Muscle layer of colon (tissue), 2 donors: Measurements from ENCODE around the gene OXCT2.
"Not testable (repeated sequence)": the region's sequence is repeated elsewhere in the genome, so short reads cannot be mapped to it uniquely, and the experiment has no call there.

Source experiments
- H3K27ac ChIP-seq: one replicate; pipeline ENCODE4 v1.7.0; 2013; ENCODE audit warnings: low read depth, mild to moderate bottlenecking, low read length, moderate library complexity
- H3K27me3 ChIP-seq, 2 donors: one replicate each; pipeline ENCODE4 v1.7.0; 2013; ENCODE audit warnings: low read length in 2 of 2, mild to moderate bottlenecking in 2 of 2; ENCODE audit not compliant: insufficient read depth in 2 of 2, control insufficient read depth in 1 of 2
- H3K36me3 ChIP-seq: one replicate; pipeline ENCODE4 v1.7.0; 2013; ENCODE audit warnings: mild to moderate bottlenecking, low read length; ENCODE audit not compliant: insufficient read depth
- H3K4me1 ChIP-seq: one replicate; pipeline ENCODE4 v1.7.0; 2013; ENCODE audit warnings: mild to moderate bottlenecking, low read length; ENCODE audit not compliant: insufficient read depth
- H3K4me3 ChIP-seq, 2 donors: one replicate each; pipeline ENCODE4 v1.7.0; 2013; ENCODE audit warnings: low read length in 2 of 2, low read depth in 1 of 2, mild to moderate bottlenecking in 1 of 2, moderate library complexity in 1 of 2
- H3K9ac ChIP-seq: one replicate; pipeline ENCODE4 v1.7.0; 2013; ENCODE audit warnings: low read length
- H3K9me3 ChIP-seq: one replicate; pipeline ENCODE4 v1.7.0; 2013; ENCODE audit warnings: mild to moderate bottlenecking, low read length
- donor health status: abdominal sarcoma.
- donor health status: Adenocarcinoma of cecum.

The OXCT2 gene

GRCh38 chr1:39775141-39775540 lies 4.0 kb upstream of the OXCT2 start:
- not testable (repeated sequence) for H3K27me3 ChIP-seq, H3K36me3 ChIP-seq, H3K27ac ChIP-seq, H3K9me3 ChIP-seq, H3K4me1 ChIP-seq, H3K9ac ChIP-seq, H3K4me3 ChIP-seq

GRCh38 chr1:39773369-39773979 lies 2.3 kb upstream of the OXCT2 start:
- not testable (repeated sequence) for H3K27ac ChIP-seq, H3K4me1 ChIP-seq, H3K9ac ChIP-seq, H3K9me3 ChIP-seq, H3K27me3 ChIP-seq, H3K36me3 ChIP-seq, H3K4me3 ChIP-seq

- H3K9ac ChIP-seq, H3K9me3 ChIP-seq, H3K27me3 ChIP-seq, H3K4me3 ChIP-seq, H3K27ac ChIP-seq, H3K36me3 ChIP-seq, H3K4me1 ChIP-seq: not testable (repeated sequence)
Measured at GRCh38 chr1:39770100-39771021, 787 bp downstream of the OXCT2 start.

GRCh38 chr1:39769502-39769901 lies 1.6 kb downstream of the OXCT2 start:
- H3K9ac ChIP-seq, H3K4me3 ChIP-seq: not testable (repeated sequence)

GRCh38 chr1:39766466-39766865 lies 4.7 kb downstream of the OXCT2 start:
- not testable (repeated sequence) for H3K9ac ChIP-seq, H3K27me3 ChIP-seq, H3K4me1 ChIP-seq, H3K4me3 ChIP-seq, H3K9me3 ChIP-seq, H3K27ac ChIP-seq, H3K36me3 ChIP-seq

More at GRCh38 chr1:39769502-39769901, 1.6 kb downstream of the OXCT2 start:
- not testable (repeated sequence) for H3K4me1 ChIP-seq, H3K27ac ChIP-seq, H3K36me3 ChIP-seq, H3K27me3 ChIP-seq, H3K9me3 ChIP-seq

- H3K27me3 ChIP-seq, H3K27ac ChIP-seq, H3K9ac ChIP-seq, H3K9me3 ChIP-seq, H3K4me1 ChIP-seq, H3K4me3 ChIP-seq, H3K36me3 ChIP-seq: not testable (repeated sequence)
Measured at GRCh38 chr1:39764512-39764911, 6.6 kb downstream of the OXCT2 start.

- H3K36me3 ChIP-seq, H3K9ac ChIP-seq, H3K27ac ChIP-seq, H3K27me3 ChIP-seq, H3K4me1 ChIP-seq, H3K9me3 ChIP-seq, H3K4me3 ChIP-seq: not testable (repeated sequence)
Measured at GRCh38 chr1:39763619-39764374, 7.4 kb downstream of the OXCT2 start.

- Histone ChIP-seq H3K27ac (no peak overlapping the region), H3K9ac (no peak overlapping the region), H3K9me3 (no peaks in the 10 kb centered on the region), H3K4me3 (no peak overlapping the region), H3K27me3 (no peaks in the 10 kb centered on the region), H3K4me1 (no peaks in the 10 kb centered on the region), H3K36me3 (peaks cover 6% of the 10 kb centered on the region)
Measured at GRCh38 chr1:39762550-39763540, 8.3 kb downstream of the OXCT2 start.

- Histone ChIP-seq H3K4me3 (no peak overlapping the region), H3K27me3 (no peaks in the 10 kb centered on the region), H3K9ac (no peak overlapping the region), H3K27ac (no peak overlapping the region), H3K4me1 (no peaks in the 10 kb centered on the region), H3K9me3 (no peaks in the 10 kb centered on the region), H3K36me3 (peaks cover 13% of the 10 kb centered on the region)
Measured at GRCh38 chr1:39761557-39762260, 9.4 kb downstream of the OXCT2 start.

GRCh38 chr1:39761016-39761415 lies 10.1 kb downstream of the OXCT2 start:
- Histone ChIP-seq H3K4me1 (no peaks in the 10 kb centered on the region), H3K9me3 (no peaks in the 10 kb centered on the region), H3K27ac (no peak overlapping the region), H3K9ac (no peak overlapping the region), H3K27me3 (no peaks in the 10 kb centered on the region), H3K36me3 (peaks cover 13% of the 10 kb centered on the region), H3K4me3 (no peak overlapping the region)
